Fibroblast of skin of left quadriceps (primary cell): ENCODE data around the gene S1PR5.
A peak's percentile ranks its signal among the peaks of the same experiment; 100 is the strongest.

Source experiments
- DNase-seq, 2 experiments: peaks; one replicate each; pipeline ENCODE4 v3.0.0-alpha.2; 2013; ENCODE audit warnings: low read depth in 2 of 2

The S1PR5 gene

DNA sequence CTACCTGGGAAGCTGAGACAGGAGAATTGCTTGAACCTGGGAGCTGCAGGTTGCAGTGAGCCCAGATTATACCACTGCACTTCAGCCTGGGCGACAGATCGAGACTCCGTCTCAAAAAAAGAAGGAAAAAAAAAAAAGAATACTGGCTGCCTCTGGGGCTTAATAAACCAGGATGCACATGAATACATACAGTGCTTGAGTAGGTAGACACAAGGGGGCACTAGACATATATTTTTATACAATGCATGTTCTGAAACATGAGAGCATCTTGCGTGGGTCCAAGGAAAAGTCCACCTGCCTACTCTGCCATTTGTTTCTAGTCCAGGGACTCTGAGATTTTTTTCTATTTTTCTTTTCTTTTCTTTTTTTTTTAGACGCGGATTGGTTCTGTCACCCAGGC, 45.3 kb downstream of the S1PR5 start:
- DNase-seq: peak in 1 of 2 experiments; percentile 7

DNA sequence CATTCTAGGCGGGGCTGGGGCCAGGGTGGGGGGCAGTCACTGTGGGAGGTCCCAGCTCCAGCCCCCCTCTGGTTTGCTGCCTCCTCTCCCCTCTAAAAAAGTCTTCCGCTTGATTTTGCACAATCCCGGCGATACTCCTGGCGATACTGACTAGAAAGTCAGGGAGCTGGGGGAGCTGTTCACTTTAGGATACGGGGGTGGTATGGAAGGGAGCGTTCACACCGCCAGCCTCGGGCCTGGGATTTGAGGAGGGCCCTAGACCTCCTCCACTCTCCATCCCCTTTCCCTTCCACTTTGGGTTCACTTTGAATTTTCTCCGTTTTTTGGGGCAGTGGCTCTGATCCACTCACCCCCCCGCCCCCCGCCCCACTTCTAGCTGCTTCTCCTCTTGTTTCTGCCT, 49.1 kb downstream of the S1PR5 start:
- DNase-seq: no peak

GRCh38 chr19:10467104-10467706, 50.0 kb downstream of the S1PR5 start:
- DNase-seq: no peak

GRCh38 chr19:10464456-10464855, 52.8 kb downstream of the S1PR5 start:
- no peak for DNase-seq
